Left lung (tissue), 10 donors: ENCODE measurements around the gene GAL. TPM values are rescaled to one million over a fixed set of nuclear protein-coding genes. Genes with fewer than 3 reads are reported as not detected.

ENCODE experiments used
- ATAC-seq: fragments of 200-7000 bp; cut with Tn5 transposase; one replicate; pipeline ENCODE4 v1.9.1; 2020; ENCODE audit warnings: moderate library complexity
- DNase-seq, 4 donors: peaks; one replicate each; pipeline ENCODE4 v3.0.0-alpha.2; 2013 to 2020
- H3K27ac ChIP-seq, 2 donors: fragments of 200-600 bp; sonication (generic) in 1 of 2; one replicate each; pipeline versions ENCODE4 v1.5.0 to v1.8.0; 2020 to 2021
- H3K27me3 ChIP-seq, 2 donors: fragments of 200-600 bp; sonication (generic) in 1 of 2; one replicate each; pipeline versions ENCODE4 v1.5.0 to v1.8.0; 2020 to 2021
- H3K36me3 ChIP-seq, 2 donors: fragments of 200-600 bp; sonication (generic) in 1 of 2; one replicate each; pipeline versions ENCODE4 v1.5.0 to v1.8.0; 2020 to 2021
- H3K4me1 ChIP-seq, 2 donors: fragments of 200-600 bp; one replicate each; pipeline ENCODE4 v1.8.0; 2021
- H3K4me3 ChIP-seq, 2 donors: fragments of 200-600 bp; sonication (generic) in 1 of 2; one replicate each; pipeline versions ENCODE4 v1.5.0 to v1.8.0; 2020 to 2021; ENCODE audit warnings: mild to moderate bottlenecking in 1 of 2
- H3K9me3 ChIP-seq, 2 donors: fragments of 200-600 bp; sonication (generic) in 1 of 2; one replicate each; pipeline versions ENCODE4 v1.5.0 to v1.8.0; 2020 to 2021
- CTCF ChIP-seq, 2 donors: fragments of 200-600 bp; sonication (generic) in 1 of 2; IDR thresholded peaks; one replicate each; pipeline versions ENCODE4 v1.5.0 to v1.8.0; 2021; ENCODE audit warnings: antibody characterized with exemption in 2 of 2
- intact Hi-C, 2 donors: fragments of 100-400 bp; cut with DNase I; formaldehyde crosslinking; loops; one replicate each; pipeline versions ENCODE4 v1.11.2 to v1.14.2; 2022
- polyA plus RNA-seq, 6 donors: library from polyadenylated mRNA; unstranded; fragments of 120-200 nt; gene quantifications; one replicate each; pipeline ENCODE4 v1.2.1, GENCODE V29; 2013; ENCODE audit not compliant: insufficient read length in 6 of 6
- total RNA-seq, 2 donors: library from RNA; stranded (reverse); fragmentation: NEBNext Ultra II Directional; extraction: Animal tissue kit (Norgen Biotek cat#: 25700); gene quantifications; one replicate each; pipeline ENCODE4 v1.2.1, GENCODE V29; 2021
- donor health status: DM: no; HTN: yes; CAD: no.
- donor health status: DM: no; HTN: no; CAD: no.

Gene GAL
- total and polyA plus RNA-seq, 8 donors, result 0.15 to 1.4 TPM; not detected in 6

GRCh38 chr11:68687311-68687710 is 3.0 kb downstream of the GAL start:
- Histone ChIP-seq H3K4me3 (no peak overlapping the region), H3K27me3 (peaks cover 34 to 82% of the 10 kb centered on the region in 2 donors)
- no peak for DNase-seq

GRCh38 chr11:68687986-68688385 is 3.6 kb downstream of the GAL start:
- H3K9me3 ChIP-seq, result no peaks in the 10 kb centered on the region
- H3K27me3 ChIP-seq, result peaks cover 34 to 80% of the 10 kb centered on the region in 2 donors
- DNase-seq (peak in 1 of 4 donors; percentile 60), ATAC-seq (no peak)
- no peak overlapping the region for H3K27ac ChIP-seq
- H3K4me3 ChIP-seq, result no peak overlapping the region
- no peak for TF ChIP-seq CTCF (IDR thresholded peaks at IDR 0.05)
- intact Hi-C loops, result no loop called here
- peaks cover 6 to 16% of the 10 kb centered on the region in 2 donors for H3K4me1 ChIP-seq
- no peaks in the 10 kb centered on the region for H3K36me3 ChIP-seq

More at GRCh38 chr11:68687311-68687710, 3.0 kb downstream of the GAL start:
- no peak for TF ChIP-seq CTCF (IDR thresholded peaks at IDR 0.05)
- intact Hi-C loops, result no loop called here
- no peaks in the 10 kb centered on the region for H3K36me3 ChIP-seq
- no peak overlapping the region for H3K27ac ChIP-seq
- H3K9me3 ChIP-seq, result no peaks in the 10 kb centered on the region
- peaks cover 6 to 16% of the 10 kb centered on the region in 2 donors for H3K4me1 ChIP-seq
- ATAC-seq, result no peak

GRCh38 chr11:68688881-68689280 is 4.5 kb downstream of the GAL start:
- Histone ChIP-seq H3K4me3 (no peak overlapping the region), H3K4me1 (peaks cover 6 to 15% of the 10 kb centered on the region in 2 donors), H3K9me3 (no peaks in the 10 kb centered on the region), H3K27ac (no peak overlapping the region), H3K27me3 (peaks cover 26 to 75% of the 10 kb centered on the region in 2 donors), H3K36me3 (no peaks in the 10 kb centered on the region)
- ATAC-seq, result no peak
- intact Hi-C loops, result no loop called here
- DNase-seq, result peak in 1 of 4 donors; percentile 28
- TF ChIP-seq CTCF (IDR thresholded peaks at IDR 0.05), result no peak

- Histone ChIP-seq H3K4me1 (peaks cover 1 to 4% of the 10 kb centered on the region in 2 donors), H3K4me3 (no peak overlapping the region), H3K9me3 (no peaks in the 10 kb centered on the region), H3K27ac (no peak overlapping the region), H3K27me3 (peaks cover 15 to 64% of the 10 kb centered on the region in 2 donors), H3K36me3 (no peaks in the 10 kb centered on the region)
- DNase-seq, result peak in 1 of 4 donors; percentile 49
- no peak for ATAC-seq
- TF ChIP-seq CTCF (IDR thresholded peaks at IDR 0.05), result no peak
- intact Hi-C loops, result no loop called here
Measured at GRCh38 chr11:68689737-68690625, 5.6 kb downstream of the GAL start.

GRCh38 chr11:68690671-68691401 is 6.5 kb downstream of the GAL start:
- Histone ChIP-seq H3K36me3 (no peaks in the 10 kb centered on the region), H3K27me3 (peaks cover 7 to 56% of the 10 kb centered on the region in 2 donors), H3K4me1 (no peaks in the 10 kb centered on the region), H3K27ac (no peak overlapping the region), H3K9me3 (no peaks in the 10 kb centered on the region), H3K4me3 (no peak overlapping the region)
- TF ChIP-seq CTCF (IDR thresholded peaks at IDR 0.05), result no peak
- intact Hi-C loops, result no loop called here
- no peak for ATAC-seq
- DNase-seq, result no peak
